HG03135 (cell line): Measurements from ENCODE around the gene UPF1.
"Not testable (repeated sequence)": the region's sequence is repeated elsewhere in the genome, so short reads cannot be mapped to it uniquely, and the experiment has no call there.

Source experiments
- ATAC-seq: cut with Tn5 transposase; IDR thresholded peaks from one replicate; pipeline ENCODE4 v1.9.1; 2021; ENCODE audit warnings: mild to moderate bottlenecking, moderate library complexity; ENCODE audit not compliant: unreplicated experiment

UPF1 gene

DNA sequence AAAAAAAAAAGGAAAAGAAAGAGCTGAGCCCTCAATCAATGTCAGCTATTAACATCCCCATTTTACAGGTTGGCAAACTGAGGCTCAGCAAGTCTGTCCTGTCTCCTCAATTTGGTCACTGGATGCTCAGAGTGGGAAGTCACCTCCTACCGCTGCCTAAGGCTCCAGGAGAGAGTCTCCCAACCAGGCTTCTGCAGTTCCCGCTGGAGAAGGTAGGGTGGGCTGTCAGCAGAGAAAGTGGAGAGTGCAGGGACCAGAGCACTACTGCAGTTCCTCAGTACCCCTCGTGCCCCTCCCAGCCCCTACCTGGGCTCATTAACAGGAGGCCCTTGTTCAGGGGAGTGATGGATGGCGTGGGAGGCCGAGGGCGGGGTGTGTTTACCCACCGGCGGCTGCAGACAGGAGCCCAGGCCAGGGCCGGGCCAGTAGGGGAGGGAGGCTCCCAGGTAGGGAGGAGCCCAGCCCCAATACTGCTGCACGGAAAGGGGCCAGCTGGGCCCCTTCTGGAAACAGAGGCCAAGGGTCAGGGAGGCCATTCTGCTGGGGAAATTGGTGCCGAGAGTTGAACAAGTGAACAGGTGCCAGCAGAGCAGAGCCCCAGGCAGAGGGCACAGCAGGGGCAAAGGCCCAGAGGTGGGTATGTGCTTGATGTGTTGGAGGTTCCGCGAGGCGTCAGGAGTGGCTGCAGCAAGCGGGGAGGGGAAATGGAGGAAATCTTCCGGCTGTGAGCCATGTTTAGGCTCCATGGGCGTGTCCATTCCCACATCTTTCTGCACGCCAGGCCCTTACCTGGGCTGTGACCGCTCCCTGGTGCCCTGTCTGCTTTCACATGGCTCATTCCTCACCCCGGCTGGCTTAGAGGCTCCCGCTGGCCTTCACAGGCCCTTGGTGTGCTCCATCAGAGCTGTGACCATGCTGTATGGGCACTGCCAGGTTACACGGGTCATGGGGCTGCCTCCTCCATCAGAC lies 33.1 kb upstream of the UPF1 start:
- ATAC-seq: no peak

GRCh38 chr19:18799389-18799970 lies 32.3 kb upstream of the UPF1 start:
- ATAC-seq: no peak

- ATAC-seq: no peak
Observed at GRCh38 chr19:18800079-18800478, 31.7 kb upstream of the UPF1 start.

- no peak for ATAC-seq
Observed at GRCh38 chr19:18800636-18801035, 31.1 kb upstream of the UPF1 start.

DNA sequence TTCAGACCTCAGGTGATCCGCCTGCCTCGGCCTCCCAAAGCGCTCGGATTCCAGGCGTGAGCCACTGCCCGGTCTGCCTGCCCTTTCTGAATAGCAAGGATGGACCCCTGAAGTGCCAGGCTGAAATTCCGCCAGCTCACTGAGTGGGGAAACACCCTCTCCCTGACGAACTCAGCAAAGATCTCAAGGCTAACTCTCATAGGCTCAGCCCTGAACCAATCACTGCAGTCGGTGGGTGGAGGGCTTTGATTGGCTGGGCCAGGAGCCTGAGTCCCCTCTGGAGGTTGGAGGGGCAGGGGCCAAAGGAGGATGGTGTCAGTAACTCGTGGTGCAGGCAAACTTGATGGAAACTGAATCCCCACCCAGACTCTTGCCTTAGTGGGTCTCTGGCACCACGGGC lies 29.4 kb upstream of the UPF1 start:
- ATAC-seq: no peak

- no peak for ATAC-seq
Observed at GRCh38 chr19:18803550-18804138, 28.1 kb upstream of the UPF1 start.

DNA sequence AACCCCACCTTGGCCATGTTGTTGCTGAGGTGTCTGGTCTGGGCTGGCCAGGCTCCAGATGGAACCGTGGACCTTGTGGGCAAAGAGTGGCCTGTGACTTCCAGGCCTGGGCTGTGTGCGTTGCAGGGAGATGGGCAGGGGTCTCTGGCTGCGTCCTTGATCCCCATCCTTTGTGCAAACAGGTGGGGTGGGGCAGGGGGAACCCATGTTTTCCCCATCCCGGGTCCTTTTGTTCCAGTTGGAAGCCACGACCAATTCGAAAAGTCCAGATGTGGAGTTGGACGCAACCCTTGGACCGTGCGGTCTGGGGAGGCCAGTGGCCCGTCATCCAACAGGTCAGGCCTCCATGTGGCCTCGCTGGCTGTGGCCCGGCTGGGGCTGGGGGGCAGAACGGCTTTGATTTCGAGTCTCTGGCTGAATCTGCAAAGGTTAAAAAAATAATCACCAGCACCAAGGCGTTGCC lies 27.6 kb upstream of the UPF1 start:
- ATAC-seq: no peak

DNA sequence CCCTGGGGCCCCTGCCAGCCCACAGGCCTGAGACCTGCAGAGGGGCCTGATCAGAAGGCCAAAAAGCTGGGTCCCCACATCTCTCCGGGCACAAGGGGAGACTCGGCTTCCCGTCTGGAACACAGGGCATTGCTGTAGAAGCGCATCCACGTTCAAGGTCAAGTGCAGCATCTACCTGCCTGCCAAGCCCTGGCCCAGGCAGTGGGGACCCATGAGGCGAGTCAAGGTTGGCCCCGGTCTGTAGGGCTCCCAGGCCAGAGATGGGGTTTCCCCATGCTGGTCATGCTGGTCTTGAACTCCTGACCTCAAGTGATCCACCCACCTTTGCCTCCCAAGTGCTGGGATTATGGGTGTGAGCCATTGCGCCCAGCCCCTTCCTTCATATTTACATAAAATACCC lies 27.1 kb upstream of the UPF1 start:
- no peak for ATAC-seq

- ATAC-seq: no peak
Observed at GRCh38 chr19:18807861-18808331, 23.9 kb upstream of the UPF1 start.

DNA sequence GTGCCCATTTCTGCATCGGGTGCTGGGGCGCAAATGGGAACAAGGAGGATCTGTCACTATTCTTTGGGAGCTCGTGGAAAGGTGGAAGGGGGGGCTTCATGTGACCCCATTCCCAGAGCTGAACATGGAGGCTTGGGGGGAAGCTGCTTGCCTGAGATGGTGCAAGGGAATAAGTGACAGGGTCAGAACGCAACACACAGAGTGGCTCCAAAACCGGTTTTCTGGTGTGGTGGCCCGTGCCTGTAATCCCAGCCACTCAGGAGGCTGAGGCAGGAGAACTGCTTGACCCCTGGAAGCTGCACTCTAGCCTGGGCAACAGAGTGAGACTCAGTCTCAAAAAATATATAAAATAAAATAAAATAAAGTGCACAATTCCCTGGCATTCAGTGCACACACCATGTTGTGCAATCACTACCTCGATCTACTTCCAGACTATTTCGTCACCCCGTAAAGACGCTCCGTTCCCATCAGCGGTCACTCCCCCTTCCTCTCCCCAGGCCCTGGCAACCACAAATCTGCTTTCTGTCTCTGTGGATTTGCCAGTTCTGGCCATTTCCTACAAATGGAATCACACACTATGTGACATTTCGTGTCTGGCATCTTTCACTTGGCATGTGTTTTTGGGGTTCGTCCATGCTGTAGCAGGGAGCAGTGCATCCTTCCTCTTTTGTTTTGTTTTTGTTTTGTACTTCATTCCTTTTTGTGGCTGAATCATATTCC lies 22.4 kb upstream of the UPF1 start:
- no peak for ATAC-seq

- ATAC-seq: not testable (repeated sequence)
Observed at GRCh38 chr19:18811638-18812037, 20.1 kb upstream of the UPF1 start.

DNA sequence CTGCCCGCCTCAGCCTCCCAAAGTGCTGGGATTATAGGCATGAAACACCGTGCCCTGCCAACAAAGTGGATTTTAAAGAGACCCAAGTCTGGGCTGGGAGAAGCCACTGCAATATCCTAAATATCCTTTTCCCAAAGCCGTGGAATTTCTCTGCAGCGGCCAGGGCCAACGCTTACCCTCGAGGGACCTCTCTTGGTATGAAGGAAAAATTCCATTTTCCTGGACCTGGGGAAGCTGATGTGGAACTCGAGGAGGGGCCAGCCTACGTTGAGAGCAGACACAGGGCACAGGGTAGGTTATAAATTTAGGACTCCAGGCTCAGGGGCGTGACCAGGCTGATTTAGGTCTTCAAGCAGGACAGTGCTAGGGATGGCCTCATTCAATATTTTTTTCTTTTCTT lies 17.7 kb upstream of the UPF1 start:
- no peak for ATAC-seq

GRCh38 chr19:18815673-18816072 lies 16.1 kb upstream of the UPF1 start:
- no peak for ATAC-seq

GRCh38 chr19:18816645-18817044 lies 15.1 kb upstream of the UPF1 start:
- ATAC-seq: not testable (repeated sequence)

- no peak for ATAC-seq
Observed at GRCh38 chr19:18817574-18817973, 14.2 kb upstream of the UPF1 start.

DNA sequence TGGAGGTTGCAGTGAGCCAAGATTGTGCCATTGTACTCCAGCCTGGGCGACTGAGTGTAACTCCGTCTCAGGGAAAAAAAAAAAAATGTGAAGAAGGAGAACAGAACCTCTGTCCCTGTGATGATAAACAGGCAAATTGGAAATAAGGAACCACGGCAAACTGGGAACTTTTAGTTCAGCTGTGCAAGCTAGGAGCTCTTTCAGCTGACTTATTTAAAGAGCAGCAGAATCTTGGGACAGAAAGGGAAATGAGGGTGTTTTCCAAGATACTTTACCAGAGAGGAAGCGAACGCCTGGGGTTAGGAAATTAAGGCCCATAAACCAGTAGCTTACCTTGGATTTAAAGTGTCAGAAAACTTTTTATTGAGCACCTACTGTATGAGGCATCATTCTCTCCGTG lies 3.0 kb upstream of the UPF1 start:
- no peak for ATAC-seq

DNA sequence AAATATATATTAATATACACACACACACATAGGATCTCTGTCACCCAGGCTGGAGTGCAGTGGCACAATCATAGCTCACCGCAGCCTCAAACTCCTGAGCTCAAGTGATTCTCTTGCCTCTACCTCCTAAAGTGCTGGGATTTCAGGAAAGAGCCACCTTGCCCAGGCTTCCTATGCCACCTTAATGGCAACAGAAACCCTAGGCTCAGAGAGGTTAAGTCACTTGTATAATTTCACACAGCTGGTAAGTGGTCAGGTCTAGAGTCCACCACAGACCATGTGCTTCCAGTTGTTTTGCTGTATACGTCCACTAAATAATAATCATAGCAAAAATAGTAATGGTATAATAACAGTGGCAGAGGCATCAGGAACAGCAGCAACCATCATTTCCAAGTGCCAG lies 1.3 kb upstream of the UPF1 start:
- no peak for ATAC-seq

- peak; percentile 33 for ATAC-seq
Observed at GRCh38 chr19:18832306-18833140, 764 bp downstream of the UPF1 start.

- no peak for ATAC-seq
Observed at GRCh38 chr19:18833141-18833476, 1.4 kb downstream of the UPF1 start.
